ENCODE measurements around the gene DPP4. TPM values are rescaled to one million over a fixed set of nuclear protein-coding genes. Genes with fewer than 3 reads are reported as not detected.
A peak's percentile ranks its signal among the peaks of the same experiment; 100 is the strongest.

Gene DPP4
- total and polyA plus RNA-seq, 2 donors, result 4.2 to 23.9 TPM

DNA sequence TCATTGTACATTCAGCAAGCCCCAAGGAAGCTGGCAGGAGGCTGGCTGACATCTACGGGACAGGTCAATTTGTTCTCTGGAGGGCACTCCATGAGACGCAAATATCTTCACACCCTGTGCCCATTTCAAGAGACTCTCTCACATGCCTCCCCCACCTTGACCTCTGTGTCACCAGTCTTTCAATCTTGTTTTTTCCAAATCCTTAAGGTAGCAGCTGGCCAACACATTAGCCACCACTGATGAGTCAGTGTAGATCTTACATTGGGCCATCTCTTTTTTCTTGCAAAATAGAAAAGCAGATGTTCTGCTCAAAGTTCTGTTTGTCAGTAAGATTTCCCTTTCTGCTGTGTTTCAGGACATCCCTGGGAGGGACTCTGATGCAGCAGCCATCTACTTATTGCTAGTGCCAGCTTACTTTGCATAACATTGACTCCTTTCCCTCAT is 1.7 kb upstream of the DPP4 start:
- Histone ChIP-seq H3K27ac (ENCODE audit: low read depth in 1 of 2, low read length in 1 of 2) (no peak overlapping the region), H3K4me1 (ENCODE audit: control insufficient read depth in 2 of 2, insufficient read depth in 2 of 2, low read length in 2 of 2) (peaks cover 4 to 33% of the 10 kb centered on the region in 2 donors), H3K36me3 (ENCODE audit: control insufficient read depth in 2 of 2, insufficient read depth in 2 of 2, low read length in 1 of 2) (no peaks in the 10 kb centered on the region), H3K27me3 (ENCODE audit: control insufficient read depth in 2 of 2, insufficient read depth in 1 of 2, low read length in 1 of 2) (peaks cover 0 to 3% of the 10 kb centered on the region in 2 donors), H3K9me3 (ENCODE audit: control insufficient read depth in 2 of 2, insufficient read depth in 1 of 2, low read length in 1 of 2) (peaks cover 3 to 14% of the 10 kb centered on the region in 2 donors), H3K4me3 (ENCODE audit: low read length in 2 of 2) (no peak overlapping the region)
- DNase-seq (ENCODE audit: low read depth in 6 of 9, low spot score in 9 of 9), result no peak
- 99% methylated on average over 2 of the region's 2 CpGs for WGBS

DNA sequence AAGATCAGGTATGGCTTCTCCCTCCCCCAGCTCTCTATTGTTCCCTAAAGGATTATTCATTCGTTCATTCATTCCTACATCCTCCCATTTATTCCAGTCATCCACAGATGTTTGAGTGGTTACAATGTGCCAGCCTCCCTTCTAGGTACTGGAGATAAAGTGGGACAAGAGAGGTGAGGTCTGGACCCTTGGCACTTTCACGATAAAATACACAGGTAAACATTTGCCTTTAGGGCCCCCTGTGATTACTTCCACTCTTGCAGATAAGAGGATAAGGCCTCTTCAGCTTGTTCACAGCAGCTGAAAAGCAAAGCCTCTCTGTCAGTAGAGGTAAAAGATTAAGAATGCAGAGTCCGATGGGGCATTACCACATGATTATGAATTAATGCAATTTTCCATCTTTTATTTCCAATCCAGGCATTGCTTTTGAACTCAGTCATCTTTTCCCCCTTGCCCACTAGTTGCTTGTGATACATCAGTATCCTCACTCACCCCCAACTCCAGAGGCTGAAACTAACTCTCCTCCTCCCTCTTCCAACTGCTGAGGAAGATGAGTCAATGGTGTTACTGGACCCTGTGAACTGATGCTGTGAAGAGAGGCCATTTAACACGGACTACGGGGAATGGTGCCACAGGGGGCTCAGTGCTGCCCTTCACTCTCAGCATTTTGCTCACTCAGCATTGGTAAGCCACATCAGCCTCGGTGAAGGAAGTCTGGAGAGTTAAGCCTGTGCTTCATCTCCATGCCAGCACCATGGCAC is 1.1 kb upstream of the DPP4 start:
- H3K4me3 ChIP-seq (ENCODE audit: low read length in 2 of 2), result peak overlapping the region in 1 of 2 donors; percentile 80
- peaks cover 4 to 33% of the 10 kb centered on the region in 2 donors for H3K4me1 ChIP-seq (ENCODE audit: control insufficient read depth in 2 of 2, insufficient read depth in 2 of 2, low read length in 2 of 2)
- peaks cover 3 to 14% of the 10 kb centered on the region in 2 donors for H3K9me3 ChIP-seq (ENCODE audit: control insufficient read depth in 2 of 2, insufficient read depth in 1 of 2, low read length in 1 of 2)
- H3K27me3 ChIP-seq (ENCODE audit: control insufficient read depth in 2 of 2, insufficient read depth in 1 of 2, low read length in 1 of 2), result peaks cover 0 to 3% of the 10 kb centered on the region in 2 donors
- no peak for DNase-seq (ENCODE audit: low read depth in 6 of 9, low spot score in 9 of 9)
- 95% methylated on average over 6 of the region's 6 CpGs for WGBS
- no peaks in the 10 kb centered on the region for H3K36me3 ChIP-seq (ENCODE audit: control insufficient read depth in 2 of 2, insufficient read depth in 2 of 2, low read length in 1 of 2)
- H3K27ac ChIP-seq (ENCODE audit: low read depth in 1 of 2, low read length in 1 of 2), result no peak overlapping the region

DNA sequence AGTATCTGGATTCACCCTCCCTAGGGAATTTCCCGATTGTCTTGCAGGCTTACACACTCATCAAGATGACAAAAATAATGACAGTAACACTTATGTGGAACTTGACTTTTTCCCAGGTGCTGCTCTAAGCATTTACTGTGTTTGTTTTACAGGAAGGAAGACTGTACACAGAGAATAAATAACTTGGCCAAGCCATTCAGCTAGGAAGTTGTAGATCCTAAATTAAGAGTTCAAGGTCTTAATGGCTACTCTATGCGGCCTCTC is 549 bp upstream of the DPP4 start:
- H3K27ac ChIP-seq (ENCODE audit: low read depth in 1 of 2, low read length in 1 of 2), result no peak overlapping the region
- peaks cover 4 to 33% of the 10 kb centered on the region in 2 donors for H3K4me1 ChIP-seq (ENCODE audit: control insufficient read depth in 2 of 2, insufficient read depth in 2 of 2, low read length in 2 of 2)
- no peaks in the 10 kb centered on the region for H3K36me3 ChIP-seq (ENCODE audit: control insufficient read depth in 2 of 2, insufficient read depth in 2 of 2, low read length in 1 of 2)
- H3K27me3 ChIP-seq (ENCODE audit: control insufficient read depth in 2 of 2, insufficient read depth in 1 of 2, low read length in 1 of 2), result peaks cover 0 to 3% of the 10 kb centered on the region in 2 donors
- H3K9me3 ChIP-seq (ENCODE audit: control insufficient read depth in 2 of 2, insufficient read depth in 1 of 2, low read length in 1 of 2), result peaks cover 3 to 14% of the 10 kb centered on the region in 2 donors
- H3K4me3 ChIP-seq (ENCODE audit: low read length in 2 of 2), result peak overlapping the region; percentile 80 to 87
- no peak for DNase-seq (ENCODE audit: low read depth in 6 of 9, low spot score in 9 of 9)
- 77% methylated on average over 2 of the region's 2 CpGs for WGBS

- H3K36me3 ChIP-seq (ENCODE audit: control insufficient read depth in 2 of 2, insufficient read depth in 2 of 2, low read length in 1 of 2), result no peaks in the 10 kb centered on the region
- WGBS, result 23% methylated on average over 37 of the region's 37 CpGs
- DNase-seq (ENCODE audit: low read depth in 6 of 9, low spot score in 9 of 9), result peak; percentile 18 to 69 (median 37)
- peak overlapping the region; percentile 2 to 65 for H3K27ac ChIP-seq (ENCODE audit: low read depth in 1 of 2, low read length in 1 of 2)
- H3K4me1 ChIP-seq (ENCODE audit: control insufficient read depth in 2 of 2, insufficient read depth in 2 of 2, low read length in 2 of 2), result peaks cover 4 to 33% of the 10 kb centered on the region in 2 donors
- H3K27me3 ChIP-seq (ENCODE audit: control insufficient read depth in 2 of 2, insufficient read depth in 1 of 2, low read length in 1 of 2), result peaks cover 0 to 3% of the 10 kb centered on the region in 2 donors
- H3K9me3 ChIP-seq (ENCODE audit: control insufficient read depth in 2 of 2, insufficient read depth in 1 of 2, low read length in 1 of 2), result peaks cover 0 to 5% of the 10 kb centered on the region in 2 donors
- H3K4me3 ChIP-seq (ENCODE audit: low read length in 2 of 2), result peak overlapping the region; percentile 80 to 87
Measured at GRCh38 chr2:162072976-162073887, 783 bp downstream of the DPP4 start.

DNA sequence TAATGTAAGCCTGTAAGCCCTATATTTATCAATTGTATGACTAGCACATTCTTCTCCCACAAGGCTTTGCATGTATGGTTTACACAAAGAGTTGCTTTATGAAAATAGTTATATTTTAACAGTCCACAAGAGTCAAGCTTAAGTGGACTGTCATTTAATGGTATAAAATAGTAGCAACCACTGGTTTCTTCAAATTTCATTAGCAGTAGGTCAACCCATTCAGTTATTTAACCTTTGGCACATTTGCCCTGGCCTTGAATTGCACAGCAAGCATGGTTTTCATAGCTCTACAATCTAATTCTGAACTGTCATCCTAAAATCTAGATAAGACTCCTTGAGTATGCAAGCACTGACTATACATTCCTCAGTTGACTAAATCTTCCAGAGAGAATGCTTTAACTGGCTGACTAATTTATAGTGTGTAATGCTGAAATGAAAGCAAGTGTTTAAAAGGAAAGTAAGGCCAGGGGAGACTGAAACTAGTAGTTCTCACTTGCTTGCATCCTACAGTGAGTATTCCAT is 1.8 kb downstream of the DPP4 start:
- peaks cover 4 to 33% of the 10 kb centered on the region in 2 donors for H3K4me1 ChIP-seq (ENCODE audit: control insufficient read depth in 2 of 2, insufficient read depth in 2 of 2, low read length in 2 of 2)
- DNase-seq (ENCODE audit: low read depth in 6 of 9, low spot score in 9 of 9), result peak in 3 of 9 donors; percentile 13 to 52 (median 28)
- no peaks in the 10 kb centered on the region for H3K36me3 ChIP-seq (ENCODE audit: control insufficient read depth in 2 of 2, insufficient read depth in 2 of 2, low read length in 1 of 2)
- no peak overlapping the region for H3K27ac ChIP-seq (ENCODE audit: low read depth in 1 of 2, low read length in 1 of 2)
- peaks cover 0 to under 1% of the 10 kb centered on the region in 2 donors for H3K9me3 ChIP-seq (ENCODE audit: control insufficient read depth in 2 of 2, insufficient read depth in 1 of 2, low read length in 1 of 2)
- H3K27me3 ChIP-seq (ENCODE audit: control insufficient read depth in 2 of 2, insufficient read depth in 1 of 2, low read length in 1 of 2), result peaks cover 0 to 3% of the 10 kb centered on the region in 2 donors
- H3K4me3 ChIP-seq (ENCODE audit: low read length in 2 of 2), result peak overlapping the region in 1 of 2 donors; percentile 80

DNA sequence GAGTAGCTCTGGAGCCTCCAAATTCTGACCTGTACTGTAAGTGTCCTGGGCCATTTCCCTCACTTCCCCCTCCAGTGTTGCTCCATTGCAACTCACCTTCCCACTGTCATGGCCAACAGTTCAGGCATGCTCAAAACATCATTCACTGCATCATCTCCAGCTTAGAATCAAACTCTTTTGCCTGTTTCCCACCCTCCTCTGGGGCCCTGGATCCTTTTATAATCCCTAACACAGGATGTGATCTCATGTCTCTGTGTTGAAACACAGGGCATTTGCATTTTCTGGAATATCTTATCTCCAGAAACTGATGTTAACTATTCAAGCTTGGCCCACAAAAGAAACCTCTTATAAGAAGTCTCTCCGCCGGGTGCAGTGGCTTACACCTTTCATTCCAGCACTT is 3.0 kb downstream of the DPP4 start:
- WGBS, result 95% methylated on average over 2 of the region's 2 CpGs

DNA sequence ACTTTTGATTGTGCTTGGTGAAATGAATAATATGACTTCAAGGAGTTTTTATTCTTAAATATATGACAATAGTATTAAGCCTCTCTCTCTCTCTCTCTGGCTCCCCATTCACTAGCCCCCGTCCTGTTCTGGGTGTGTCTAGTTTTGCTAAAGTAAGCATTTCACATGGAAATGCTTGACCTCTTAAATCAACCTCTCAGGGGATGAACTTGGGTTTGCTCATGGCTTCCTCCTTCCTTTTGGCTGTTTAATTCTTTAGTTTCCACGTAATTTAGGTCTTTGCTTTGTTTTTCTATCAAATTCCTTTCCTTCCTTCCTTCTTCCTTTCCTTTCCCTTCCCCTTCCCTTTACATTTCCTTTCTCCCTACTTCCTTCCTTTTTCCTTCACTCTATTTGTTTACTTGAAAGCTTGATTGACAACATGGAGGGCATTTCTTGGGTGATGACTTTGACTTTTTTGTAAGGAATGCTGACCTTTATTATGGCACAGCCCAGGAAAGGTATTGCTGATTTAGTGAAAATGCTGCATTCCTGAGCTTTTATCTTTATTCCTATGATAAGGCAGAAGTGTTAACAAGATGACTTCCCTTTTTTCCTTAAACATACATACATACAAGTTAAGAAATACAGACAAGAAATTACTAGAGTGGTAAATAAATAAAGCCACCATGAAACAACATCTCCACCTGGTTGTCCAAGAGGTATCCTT is 3.6 kb downstream of the DPP4 start:
- H3K4me1 ChIP-seq (ENCODE audit: control insufficient read depth in 2 of 2, insufficient read depth in 2 of 2, low read length in 2 of 2), result peaks cover 4 to 32% of the 10 kb centered on the region in 2 donors
- H3K9me3 ChIP-seq (ENCODE audit: control insufficient read depth in 2 of 2, insufficient read depth in 1 of 2, low read length in 1 of 2), result no peaks in the 10 kb centered on the region
- H3K4me3 ChIP-seq (ENCODE audit: low read length in 2 of 2), result no peak overlapping the region
- peaks cover 0 to 3% of the 10 kb centered on the region in 2 donors for H3K27me3 ChIP-seq (ENCODE audit: control insufficient read depth in 2 of 2, insufficient read depth in 1 of 2, low read length in 1 of 2)
- 94% methylated on average over 2 of the region's 2 CpGs for WGBS
- H3K27ac ChIP-seq (ENCODE audit: low read depth in 1 of 2, low read length in 1 of 2), result no peak overlapping the region
- H3K36me3 ChIP-seq (ENCODE audit: control insufficient read depth in 2 of 2, insufficient read depth in 2 of 2, low read length in 1 of 2), result no peaks in the 10 kb centered on the region
- DNase-seq (ENCODE audit: low read depth in 6 of 9, low spot score in 9 of 9), result no peak

More for the DNA sequence above, 3.0 kb downstream of the DPP4 start:
- Histone ChIP-seq H3K36me3 (ENCODE audit: control insufficient read depth in 2 of 2, insufficient read depth in 2 of 2, low read length in 1 of 2) (no peaks in the 10 kb centered on the region), H3K27me3 (ENCODE audit: control insufficient read depth in 2 of 2, insufficient read depth in 1 of 2, low read length in 1 of 2) (peaks cover 0 to 3% of the 10 kb centered on the region in 2 donors), H3K4me3 (ENCODE audit: low read length in 2 of 2) (no peak overlapping the region), H3K4me1 (ENCODE audit: control insufficient read depth in 2 of 2, insufficient read depth in 2 of 2, low read length in 2 of 2) (peaks cover 4 to 33% of the 10 kb centered on the region in 2 donors), H3K27ac (ENCODE audit: low read depth in 1 of 2, low read length in 1 of 2) (no peak overlapping the region), H3K9me3 (ENCODE audit: control insufficient read depth in 2 of 2, insufficient read depth in 1 of 2, low read length in 1 of 2) (no peaks in the 10 kb centered on the region)
- no peak for DNase-seq (ENCODE audit: low read depth in 6 of 9, low spot score in 9 of 9)

DNA sequence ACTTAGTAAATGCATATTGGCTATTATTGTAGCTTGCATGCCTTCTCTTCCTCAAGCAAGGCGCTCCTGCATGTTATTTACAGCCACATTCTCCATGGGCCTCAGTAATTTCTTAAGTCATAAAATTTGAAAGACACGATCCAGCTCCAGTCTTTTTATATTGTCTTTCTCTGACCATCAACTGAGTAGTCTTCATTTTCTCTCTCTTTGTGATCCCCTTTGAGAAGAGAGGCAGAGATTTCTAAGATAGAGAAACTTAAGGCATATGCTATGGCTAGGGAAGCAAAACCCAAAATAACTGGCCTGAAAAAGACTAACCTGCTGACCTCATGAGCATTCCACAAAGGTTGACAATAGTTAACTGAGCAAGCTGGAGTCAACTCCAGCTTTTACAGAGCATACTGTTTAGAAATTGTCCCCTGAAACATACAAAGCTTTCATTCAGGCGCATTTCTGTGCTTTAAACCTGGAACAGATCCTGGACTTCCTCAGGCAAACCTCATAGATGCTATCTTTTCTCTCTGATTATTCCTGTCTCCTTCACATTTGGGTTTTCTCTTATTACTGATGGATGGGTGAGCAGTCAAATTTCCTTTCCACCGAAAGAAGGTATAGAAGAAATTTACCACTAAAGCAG is 4.6 kb downstream of the DPP4 start:
- no peaks in the 10 kb centered on the region for H3K36me3 ChIP-seq (ENCODE audit: control insufficient read depth in 2 of 2, insufficient read depth in 2 of 2, low read length in 1 of 2)
- no peaks in the 10 kb centered on the region for H3K9me3 ChIP-seq (ENCODE audit: control insufficient read depth in 2 of 2, insufficient read depth in 1 of 2, low read length in 1 of 2)
- 97% methylated on average over 4 of the region's 4 CpGs for WGBS
- no peak for DNase-seq (ENCODE audit: low read depth in 6 of 9, low spot score in 9 of 9)
- no peak overlapping the region for H3K4me3 ChIP-seq (ENCODE audit: low read length in 2 of 2)
- H3K27me3 ChIP-seq (ENCODE audit: control insufficient read depth in 2 of 2, insufficient read depth in 1 of 2, low read length in 1 of 2), result peaks cover 0 to 3% of the 10 kb centered on the region in 2 donors
- peaks cover 2 to 23% of the 10 kb centered on the region in 2 donors for H3K4me1 ChIP-seq (ENCODE audit: control insufficient read depth in 2 of 2, insufficient read depth in 2 of 2, low read length in 2 of 2)
- no peak overlapping the region for H3K27ac ChIP-seq (ENCODE audit: low read depth in 1 of 2, low read length in 1 of 2)

All from thymus (tissue), 11 donors.